ENCODE measurements around the gene TRPV2.

TRPV2 gene

GRCh38 chr17:16470265-16470664 lies 54.9 kb downstream of the TRPV2 start:
- Histone ChIP-seq H3K4me1 (ENCODE audit: insufficient read depth, low read length) (peaks cover 9% of the 10 kb centered on the region), H3K4me3 (ENCODE audit: low read length) (no peak overlapping the region)

GRCh38 chr17:16471295-16471694 lies 55.9 kb downstream of the TRPV2 start:
- Histone ChIP-seq H3K36me3 (ENCODE audit: insufficient read depth, low read length) (no peaks in the 10 kb centered on the region), H3K4me3 (ENCODE audit: low read length) (no peak overlapping the region), H3K27me3 (ENCODE audit: insufficient read depth, low read length) (no peaks in the 10 kb centered on the region), H3K9me3 (ENCODE audit: low read length) (no peaks in the 10 kb centered on the region), H2AFZ (ENCODE audit: low read depth, low read length) (no peak overlapping the region), H3K4me1 (ENCODE audit: insufficient read depth, low read length) (peaks cover 9% of the 10 kb centered on the region)

More at GRCh38 chr17:16470265-16470664, 54.9 kb downstream of the TRPV2 start:
- Histone ChIP-seq H3K36me3 (ENCODE audit: insufficient read depth, low read length) (no peaks in the 10 kb centered on the region), H3K27me3 (ENCODE audit: insufficient read depth, low read length) (no peaks in the 10 kb centered on the region), H2AFZ (ENCODE audit: low read depth, low read length) (no peak overlapping the region), H3K9me3 (ENCODE audit: low read length) (no peaks in the 10 kb centered on the region)

GRCh38 chr17:16472539-16472938 lies 57.2 kb downstream of the TRPV2 start:
- no peaks in the 10 kb centered on the region for H3K36me3 ChIP-seq (ENCODE audit: insufficient read depth, low read length)
- H3K4me3 ChIP-seq (ENCODE audit: low read length), result no peak overlapping the region
- peaks cover 9% of the 10 kb centered on the region for H3K4me1 ChIP-seq (ENCODE audit: insufficient read depth, low read length)
- no peak overlapping the region for H2AFZ ChIP-seq (ENCODE audit: low read depth, low read length)
- H3K9me3 ChIP-seq (ENCODE audit: low read length), result no peaks in the 10 kb centered on the region
- H3K27me3 ChIP-seq (ENCODE audit: insufficient read depth, low read length), result no peaks in the 10 kb centered on the region

- no peaks in the 10 kb centered on the region for H3K27me3 ChIP-seq (ENCODE audit: insufficient read depth, low read length)
- no peak overlapping the region for H2AFZ ChIP-seq (ENCODE audit: low read depth, low read length)
- no peaks in the 10 kb centered on the region for H3K9me3 ChIP-seq (ENCODE audit: low read length)
- no peaks in the 10 kb centered on the region for H3K36me3 ChIP-seq (ENCODE audit: insufficient read depth, low read length)
- peaks cover 9% of the 10 kb centered on the region for H3K4me1 ChIP-seq (ENCODE audit: insufficient read depth, low read length)
- no peak overlapping the region for H3K4me3 ChIP-seq (ENCODE audit: low read length)
Observed at GRCh38 chr17:16473044-16474011, 58.0 kb downstream of the TRPV2 start.

- Histone ChIP-seq H3K36me3 (ENCODE audit: insufficient read depth, low read length) (no peaks in the 10 kb centered on the region), H3K4me1 (ENCODE audit: insufficient read depth, low read length) (peaks cover 9% of the 10 kb centered on the region), H3K27me3 (ENCODE audit: insufficient read depth, low read length) (no peaks in the 10 kb centered on the region), H3K4me3 (ENCODE audit: low read length) (no peak overlapping the region), H3K9me3 (ENCODE audit: low read length) (no peaks in the 10 kb centered on the region), H2AFZ (ENCODE audit: low read depth, low read length) (no peak overlapping the region)
Observed at GRCh38 chr17:16474012-16474725, 58.8 kb downstream of the TRPV2 start.

- H3K4me3 ChIP-seq (ENCODE audit: low read length), result no peak overlapping the region
- H3K9me3 ChIP-seq (ENCODE audit: low read length), result no peaks in the 10 kb centered on the region
- peaks cover 9% of the 10 kb centered on the region for H3K4me1 ChIP-seq (ENCODE audit: insufficient read depth, low read length)
- no peaks in the 10 kb centered on the region for H3K27me3 ChIP-seq (ENCODE audit: insufficient read depth, low read length)
- H3K36me3 ChIP-seq (ENCODE audit: insufficient read depth, low read length), result no peaks in the 10 kb centered on the region
- no peak overlapping the region for H2AFZ ChIP-seq (ENCODE audit: low read depth, low read length)
Observed at GRCh38 chr17:16475179-16475704, 59.9 kb downstream of the TRPV2 start.

- H3K27me3 ChIP-seq (ENCODE audit: insufficient read depth, low read length), result no peaks in the 10 kb centered on the region
- no peak overlapping the region for H3K4me3 ChIP-seq (ENCODE audit: low read length)
- no peaks in the 10 kb centered on the region for H3K36me3 ChIP-seq (ENCODE audit: insufficient read depth, low read length)
- H2AFZ ChIP-seq (ENCODE audit: low read depth, low read length), result no peak overlapping the region
- H3K9me3 ChIP-seq (ENCODE audit: low read length), result no peaks in the 10 kb centered on the region
- H3K4me1 ChIP-seq (ENCODE audit: insufficient read depth, low read length), result peaks cover 9% of the 10 kb centered on the region
Observed at GRCh38 chr17:16477255-16477654, 61.9 kb downstream of the TRPV2 start.

GRCh38 chr17:16477666-16478065 lies 62.3 kb downstream of the TRPV2 start:
- H3K4me3 ChIP-seq (ENCODE audit: low read length), result no peak overlapping the region
- H3K27me3 ChIP-seq (ENCODE audit: insufficient read depth, low read length), result no peaks in the 10 kb centered on the region
- H3K4me1 ChIP-seq (ENCODE audit: insufficient read depth, low read length), result peaks cover 9% of the 10 kb centered on the region
- no peaks in the 10 kb centered on the region for H3K9me3 ChIP-seq (ENCODE audit: low read length)
- no peak overlapping the region for H2AFZ ChIP-seq (ENCODE audit: low read depth, low read length)
- H3K36me3 ChIP-seq (ENCODE audit: insufficient read depth, low read length), result no peaks in the 10 kb centered on the region

- Histone ChIP-seq H2AFZ (ENCODE audit: low read depth, low read length) (no peak overlapping the region), H3K27me3 (ENCODE audit: insufficient read depth, low read length) (no peaks in the 10 kb centered on the region), H3K9me3 (ENCODE audit: low read length) (no peaks in the 10 kb centered on the region), H3K36me3 (ENCODE audit: insufficient read depth, low read length) (no peaks in the 10 kb centered on the region), H3K4me1 (ENCODE audit: insufficient read depth, low read length) (peaks cover under 1% of the 10 kb centered on the region), H3K4me3 (ENCODE audit: low read length) (no peak overlapping the region)
Observed at GRCh38 chr17:16478649-16479048, 63.3 kb downstream of the TRPV2 start.

GRCh38 chr17:16479264-16479663 lies 63.9 kb downstream of the TRPV2 start:
- Histone ChIP-seq H3K9me3 (ENCODE audit: low read length) (no peaks in the 10 kb centered on the region), H3K4me3 (ENCODE audit: low read length) (no peak overlapping the region), H3K4me1 (ENCODE audit: insufficient read depth, low read length) (peaks cover under 1% of the 10 kb centered on the region), H3K36me3 (ENCODE audit: insufficient read depth, low read length) (no peaks in the 10 kb centered on the region), H2AFZ (ENCODE audit: low read depth, low read length) (no peak overlapping the region), H3K27me3 (ENCODE audit: insufficient read depth, low read length) (no peaks in the 10 kb centered on the region)

- Histone ChIP-seq H3K4me1 (ENCODE audit: insufficient read depth, low read length) (peaks cover 12% of the 10 kb centered on the region), H3K9me3 (ENCODE audit: low read length) (no peaks in the 10 kb centered on the region), H3K36me3 (ENCODE audit: insufficient read depth, low read length) (no peaks in the 10 kb centered on the region), H3K27me3 (ENCODE audit: insufficient read depth, low read length) (no peaks in the 10 kb centered on the region), H3K4me3 (ENCODE audit: low read length) (no peak overlapping the region), H2AFZ (ENCODE audit: low read depth, low read length) (no peak overlapping the region)
Observed at GRCh38 chr17:16480995-16481394, 65.6 kb downstream of the TRPV2 start.

GRCh38 chr17:16482253-16482652 lies 66.9 kb downstream of the TRPV2 start:
- no peaks in the 10 kb centered on the region for H3K36me3 ChIP-seq (ENCODE audit: insufficient read depth, low read length)
- H3K9me3 ChIP-seq (ENCODE audit: low read length), result no peaks in the 10 kb centered on the region
- H3K4me3 ChIP-seq (ENCODE audit: low read length), result no peak overlapping the region
- peaks cover 21% of the 10 kb centered on the region for H3K4me1 ChIP-seq (ENCODE audit: insufficient read depth, low read length)
- no peak overlapping the region for H2AFZ ChIP-seq (ENCODE audit: low read depth, low read length)
- no peaks in the 10 kb centered on the region for H3K27me3 ChIP-seq (ENCODE audit: insufficient read depth, low read length)

- H2AFZ ChIP-seq (ENCODE audit: low read depth, low read length), result no peak overlapping the region
- H3K36me3 ChIP-seq (ENCODE audit: insufficient read depth, low read length), result no peaks in the 10 kb centered on the region
- no peaks in the 10 kb centered on the region for H3K9me3 ChIP-seq (ENCODE audit: low read length)
- H3K4me1 ChIP-seq (ENCODE audit: insufficient read depth, low read length), result peaks cover 21% of the 10 kb centered on the region
- H3K4me3 ChIP-seq (ENCODE audit: low read length), result no peak overlapping the region
- H3K27me3 ChIP-seq (ENCODE audit: insufficient read depth, low read length), result no peaks in the 10 kb centered on the region
Observed at GRCh38 chr17:16483021-16483645, 67.8 kb downstream of the TRPV2 start.

All from neuron (in vitro differentiated cells).